Panc1 (cell line): ENCODE data around the gene PCGF3. TPM values are rescaled to one million over a fixed set of nuclear protein-coding genes. Genes with fewer than 3 reads are reported as not detected.

Experiments used
- ATAC-seq: fragments of 200-7000 bp; cut with Tn5 transposase; 2 replicates; pipeline ENCODE4 v1.9.1; 2020; ENCODE audit warnings: mild to moderate bottlenecking, moderate library complexity
- BruUV-seq: library from RNA; stranded (reverse); fragments of 400-500 nt; replicated peaks from 2 replicates; lab custom pipeline; 2021; lab: Mats Ljungman, UMichigan
- CTCF ChIA-PET: fragments of 300-600 bp; sonication (Branson Sonifier 250); formaldehyde crosslinking; loops from one replicate; lab custom pipeline; 2022; ENCODE audit warnings: antibody characterized with exemption; lab: Charles Lee
- POLR2A ChIA-PET: fragments of 300-600 bp; sonication (Branson Sonifier 250); formaldehyde crosslinking; loops from one replicate; lab custom pipeline; 2022; ENCODE audit warnings: antibody characterized with exemption; lab: Charles Lee
- DNase-seq: peaks from one replicate; pipeline ENCODE4 v3.0.0-alpha.2; 2010; ENCODE audit warnings: low read depth, low spot score
- H3K27ac ChIP-seq: 2 replicates; pipeline ENCODE4 v1.5.1; 2011; ENCODE audit warnings: mild to moderate bottlenecking, low read length, inconsistent platforms
- H3K27me3 ChIP-seq: fragments of 200-500 bp; sonication (Bioruptor generic); 2 replicates; pipeline ENCODE4 v1.6.0; 2014; ENCODE audit warnings: low read length, inconsistent platforms; ENCODE audit not compliant: control insufficient read depth, insufficient read depth
- H3K36me3 ChIP-seq: fragments of 200-500 bp; sonication (Bioruptor generic); 2 replicates; pipeline ENCODE4 v1.5.1; 2014; ENCODE audit warnings: inconsistent platforms, mild to moderate bottlenecking, low read length, moderate library complexity; ENCODE audit not compliant: control insufficient read depth, insufficient read depth
- H3K4me1 ChIP-seq: 2 replicates; pipeline ENCODE4 v1.5.1; 2011; ENCODE audit warnings: inconsistent platforms, mild to moderate bottlenecking, low read length, moderate library complexity; ENCODE audit not compliant: control insufficient read depth, insufficient read depth
- H3K4me3 ChIP-seq, 2 experiments: 2 replicates each; pipeline ENCODE4 v1.5.1; 2011 to 2012; ENCODE audit warnings: low read depth in 2 of 2, low read length in 2 of 2, mild to moderate bottlenecking in 2 of 2, inconsistent platforms in 1 of 2, moderate library complexity in 1 of 2
- H3K9me3 ChIP-seq: fragments of 200-500 bp; sonication (Bioruptor generic); 2 replicates; pipeline ENCODE4 v1.5.1; 2014; ENCODE audit warnings: low read depth, mild to moderate bottlenecking, inconsistent platforms, low read length, moderate library complexity; ENCODE audit not compliant: control insufficient read depth, insufficient read depth
- POLR2AphosphoS5 ChIP-seq: IDR thresholded peaks from 2 replicates; pipeline ENCODE4 v1.6.1; 2012; ENCODE audit warnings: mild to moderate bottlenecking, low read depth, low read length, moderate library complexity
- SIN3A ChIP-seq: IDR thresholded peaks from 2 replicates; pipeline ENCODE4 v1.6.1; 2012; ENCODE audit warnings: low read depth, mild to moderate bottlenecking, low read length, moderate library complexity, borderline replicate concordance; ENCODE audit not compliant: insufficient read depth
- TCF7L2 ChIP-seq: IDR thresholded peaks from 2 replicates; pipeline ENCODE4 v1.6.1; 2011; ENCODE audit warnings: mild to moderate bottlenecking, low read depth, low read length, inconsistent platforms
- in situ Hi-C: cut with HindIII; loops from 2 replicates; pipeline ENCODE4 v1.10.0; 2016; ENCODE audit warnings: low sequenced_read_pairs, low pct_unique_long_range_greater_than_20kb
- intact Hi-C: fragments of 100-400 bp; cut with micrococcal nuclease; formaldehyde crosslinking; loops from one replicate; pipeline ENCODE4 v1.10.0; 2022; ENCODE audit not compliant: unreplicated experiment
- total RNA-seq: library from RNA; stranded (reverse); gene quantifications from one replicate; pipeline ENCODE4 v1.2.1, GENCODE V29; 2021; ENCODE audit not compliant: unreplicated experiment
- TF ChIP-seq, protein P1 (sequence below), 2 experiments: IDR thresholded peaks; 2 replicates each; pipeline ENCODE4 v1.6.1; 2011 to 2012; ENCODE audit warnings: low read depth in 2 of 2, control low read depth in 1 of 2, low read length in 1 of 2, mild to moderate bottlenecking in 1 of 2, moderate library complexity in 1 of 2; ENCODE audit not compliant: insufficient read depth in 1 of 2
- TF ChIP-seq, protein P2 (sequence below): fragments of 450-650 bp; IDR thresholded peaks from 2 replicates; pipeline ENCODE4 v1.5.1; 2017; ENCODE audit warnings: mild to moderate bottlenecking

Gene PCGF3
- total RNA-seq, 1 experiment from 2014 or later = 44.6 TPM

DNA sequence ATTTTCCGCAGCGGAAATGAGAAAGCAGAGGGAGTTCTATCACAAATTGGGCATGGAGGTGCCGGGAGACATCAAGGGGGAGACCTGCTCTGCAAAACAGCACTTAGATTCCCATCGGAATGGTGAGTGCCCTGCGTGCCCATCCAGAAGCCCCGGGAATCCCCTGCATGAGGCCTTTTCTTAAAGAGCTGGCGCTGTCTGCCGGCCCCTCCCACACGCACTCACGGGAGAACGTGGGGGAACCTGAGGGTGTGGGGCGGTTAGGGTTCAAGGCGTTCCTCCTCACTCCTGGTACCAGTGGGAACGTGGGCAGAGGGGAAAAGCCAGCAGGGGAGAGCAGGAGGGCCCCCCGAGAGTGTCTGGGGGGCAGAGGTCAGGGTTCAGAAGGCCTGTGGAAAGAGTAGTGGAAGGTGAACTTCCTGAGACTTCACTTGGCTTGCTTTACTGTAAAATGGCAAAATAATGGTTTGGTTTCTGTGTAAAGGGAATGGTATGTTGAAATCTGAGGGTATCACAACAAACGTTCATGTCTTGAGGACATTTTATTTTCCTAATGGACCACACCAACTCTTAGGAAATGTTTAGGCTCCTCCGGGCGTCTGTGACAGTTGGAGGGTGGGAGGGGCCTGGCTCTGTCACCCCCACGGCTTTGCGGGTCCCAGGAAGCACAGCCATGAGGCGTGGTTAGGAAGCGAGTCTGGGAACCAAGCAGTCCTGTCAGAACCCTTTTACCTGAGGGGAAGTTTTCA, 38.0 kb downstream of the PCGF3 start:
- ATAC-seq = peak; percentile 53
- DNase-seq = no peak
- no TSS peak for BruUV-seq
- H3K36me3 ChIP-seq = no peaks in the 10 kb centered on the region
- TF ChIP-seq, protein P1, sequence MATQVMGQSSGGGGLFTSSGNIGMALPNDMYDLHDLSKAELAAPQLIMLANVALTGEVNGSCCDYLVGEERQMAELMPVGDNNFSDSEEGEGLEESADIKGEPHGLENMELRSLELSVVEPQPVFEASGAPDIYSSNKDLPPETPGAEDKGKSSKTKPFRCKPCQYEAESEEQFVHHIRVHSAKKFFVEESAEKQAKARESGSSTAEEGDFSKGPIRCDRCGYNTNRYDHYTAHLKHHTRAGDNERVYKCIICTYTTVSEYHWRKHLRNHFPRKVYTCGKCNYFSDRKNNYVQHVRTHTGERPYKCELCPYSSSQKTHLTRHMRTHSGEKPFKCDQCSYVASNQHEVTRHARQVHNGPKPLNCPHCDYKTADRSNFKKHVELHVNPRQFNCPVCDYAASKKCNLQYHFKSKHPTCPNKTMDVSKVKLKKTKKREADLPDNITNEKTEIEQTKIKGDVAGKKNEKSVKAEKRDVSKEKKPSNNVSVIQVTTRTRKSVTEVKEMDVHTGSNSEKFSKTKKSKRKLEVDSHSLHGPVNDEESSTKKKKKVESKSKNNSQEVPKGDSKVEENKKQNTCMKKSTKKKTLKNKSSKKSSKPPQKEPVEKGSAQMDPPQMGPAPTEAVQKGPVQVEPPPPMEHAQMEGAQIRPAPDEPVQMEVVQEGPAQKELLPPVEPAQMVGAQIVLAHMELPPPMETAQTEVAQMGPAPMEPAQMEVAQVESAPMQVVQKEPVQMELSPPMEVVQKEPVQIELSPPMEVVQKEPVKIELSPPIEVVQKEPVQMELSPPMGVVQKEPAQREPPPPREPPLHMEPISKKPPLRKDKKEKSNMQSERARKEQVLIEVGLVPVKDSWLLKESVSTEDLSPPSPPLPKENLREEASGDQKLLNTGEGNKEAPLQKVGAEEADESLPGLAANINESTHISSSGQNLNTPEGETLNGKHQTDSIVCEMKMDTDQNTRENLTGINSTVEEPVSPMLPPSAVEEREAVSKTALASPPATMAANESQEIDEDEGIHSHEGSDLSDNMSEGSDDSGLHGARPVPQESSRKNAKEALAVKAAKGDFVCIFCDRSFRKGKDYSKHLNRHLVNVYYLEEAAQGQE (IDR thresholded peaks at IDR 0.05; ENCODE audit: insufficient read depth in 1 of 2, low read depth in 2 of 2, low read length in 1 of 2) = no peak
- no peak for TF ChIP-seq SIN3A
- no peak for TF ChIP-seq POLR2AphosphoS5
- TF ChIP-seq, protein P2, sequence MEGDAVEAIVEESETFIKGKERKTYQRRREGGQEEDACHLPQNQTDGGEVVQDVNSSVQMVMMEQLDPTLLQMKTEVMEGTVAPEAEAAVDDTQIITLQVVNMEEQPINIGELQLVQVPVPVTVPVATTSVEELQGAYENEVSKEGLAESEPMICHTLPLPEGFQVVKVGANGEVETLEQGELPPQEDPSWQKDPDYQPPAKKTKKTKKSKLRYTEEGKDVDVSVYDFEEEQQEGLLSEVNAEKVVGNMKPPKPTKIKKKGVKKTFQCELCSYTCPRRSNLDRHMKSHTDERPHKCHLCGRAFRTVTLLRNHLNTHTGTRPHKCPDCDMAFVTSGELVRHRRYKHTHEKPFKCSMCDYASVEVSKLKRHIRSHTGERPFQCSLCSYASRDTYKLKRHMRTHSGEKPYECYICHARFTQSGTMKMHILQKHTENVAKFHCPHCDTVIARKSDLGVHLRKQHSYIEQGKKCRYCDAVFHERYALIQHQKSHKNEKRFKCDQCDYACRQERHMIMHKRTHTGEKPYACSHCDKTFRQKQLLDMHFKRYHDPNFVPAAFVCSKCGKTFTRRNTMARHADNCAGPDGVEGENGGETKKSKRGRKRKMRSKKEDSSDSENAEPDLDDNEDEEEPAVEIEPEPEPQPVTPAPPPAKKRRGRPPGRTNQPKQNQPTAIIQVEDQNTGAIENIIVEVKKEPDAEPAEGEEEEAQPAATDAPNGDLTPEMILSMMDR = no peak
- TF ChIP-seq TCF7L2 = no peak
- ChIA-PET POLR2A (no interaction called here), CTCF (no interaction called here)
- no peak overlapping the region; the same call in 1 of the 2 replicates for H3K27ac ChIP-seq
- intact Hi-C loops = no loop called here
- in situ Hi-C loops = no loop called here
- H3K9me3 ChIP-seq = no peaks in the 10 kb centered on the region
- H3K4me3 ChIP-seq = no peak overlapping the region
- peaks cover 12% of the 10 kb centered on the region for H3K4me1 ChIP-seq
- no peaks in the 10 kb centered on the region for H3K27me3 ChIP-seq

DNA sequence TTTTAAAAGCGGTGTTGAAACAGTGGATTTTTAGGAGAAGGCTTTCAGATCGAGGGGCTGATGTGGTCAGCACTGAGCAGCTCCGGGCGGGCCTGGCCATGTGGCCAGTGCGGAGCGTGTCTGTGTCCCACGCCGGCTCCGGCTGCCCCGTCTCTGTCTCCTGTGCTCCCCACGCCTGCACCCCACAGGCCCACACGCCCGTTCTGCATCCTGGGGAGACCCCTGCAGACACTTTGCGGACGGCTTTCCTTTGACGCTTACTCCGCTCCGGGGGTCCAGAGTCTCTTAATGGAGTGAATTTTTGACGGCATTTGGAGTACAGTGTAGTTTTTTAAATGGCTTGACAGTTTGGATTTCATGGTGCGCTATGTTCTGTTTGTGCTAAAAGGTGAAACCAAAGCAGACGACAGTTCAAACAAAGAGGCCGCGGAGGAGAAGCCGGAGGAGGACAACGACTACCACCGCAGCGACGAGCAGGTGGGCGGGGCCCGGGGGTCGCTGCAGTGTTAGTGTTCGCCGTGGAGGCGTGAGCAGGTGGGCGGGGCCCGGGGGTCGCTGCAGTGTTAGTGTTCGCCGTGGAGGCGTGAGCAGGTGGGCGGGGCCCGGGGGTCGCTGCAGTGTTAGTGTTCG, 38.7 kb downstream of the PCGF3 start:
- no peak for DNase-seq
- ChIA-PET POLR2A (no interaction called here), CTCF (no interaction called here)
- H3K4me1 ChIP-seq = peaks cover 12% of the 10 kb centered on the region
- no peaks in the 10 kb centered on the region for H3K9me3 ChIP-seq
- peak; percentile 45 for ATAC-seq
- no peak overlapping the region for H3K27ac ChIP-seq
- TF ChIP-seq POLR2AphosphoS5 = no peak
- no peak for TF ChIP-seq SIN3A
- TF ChIP-seq, protein P2 = no peak
- TF ChIP-seq, protein P1 (IDR thresholded peaks at IDR 0.05; ENCODE audit: insufficient read depth in 1 of 2, low read depth in 2 of 2, low read length in 1 of 2) = no peak
- TF ChIP-seq TCF7L2 = no peak
- H3K36me3 ChIP-seq = no peaks in the 10 kb centered on the region
- BruUV-seq = no TSS peak
- in situ Hi-C loops = no loop called here
- H3K4me3 ChIP-seq = no peak overlapping the region
- H3K27me3 ChIP-seq = no peaks in the 10 kb centered on the region
- intact Hi-C loops = no loop called here
